ENCODE results near the gene KCNT2. TPM values are rescaled to one million over a fixed set of nuclear protein-coding genes. Genes with fewer than 3 reads are reported as not detected.

The KCNT2 gene
- total RNA-seq, 4 donors from 2014 or later: 1.9 to 9.7 (median 6.3) TPM

DNA sequence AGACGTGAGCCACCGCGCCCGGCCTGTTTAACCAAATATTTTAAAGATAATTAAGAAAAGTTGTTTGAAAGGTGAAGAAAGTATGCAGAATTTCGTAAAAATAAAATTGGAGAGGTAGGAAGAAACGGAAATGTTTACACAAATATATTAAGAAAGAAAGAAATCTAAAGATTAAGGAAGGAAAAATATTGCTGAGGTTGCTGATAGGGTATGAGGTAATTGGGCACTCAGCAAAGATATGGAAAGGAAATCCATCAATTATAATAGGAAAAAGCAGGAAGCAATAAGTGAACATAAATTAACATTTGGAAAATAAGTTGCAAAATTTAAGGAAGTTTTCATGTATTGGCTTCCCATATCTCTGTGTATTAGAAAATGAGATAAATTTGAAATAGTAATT is 225.9 kb downstream of the KCNT2 start:
- TF ChIP-seq CTCF (IDR thresholded peaks at IDR 0.05; ENCODE audit: low read depth): no peak

DNA sequence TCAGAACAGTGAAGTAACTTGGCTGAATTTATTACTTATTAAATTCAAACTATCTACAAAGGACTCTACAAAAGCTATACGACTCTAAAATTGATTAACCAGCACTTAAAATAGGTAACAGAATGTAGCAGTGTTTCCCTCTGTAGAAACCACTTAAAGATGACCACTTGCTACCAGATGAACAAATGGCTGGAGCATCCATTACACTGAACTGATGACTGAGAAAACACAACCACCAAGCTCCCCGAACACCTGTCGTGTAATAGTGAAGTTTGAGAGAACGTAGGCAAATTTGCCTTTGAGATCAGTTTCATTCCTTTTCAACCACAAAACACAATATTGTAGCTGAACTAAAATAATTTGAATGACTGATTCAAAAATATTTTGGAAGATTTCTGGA is 226.7 kb downstream of the KCNT2 start:
- no peak for TF ChIP-seq CTCF (IDR thresholded peaks at IDR 0.05; ENCODE audit: low read depth)

GRCh38 chr1:196380316-196380715 is 227.9 kb downstream of the KCNT2 start:
- TF ChIP-seq CTCF (IDR thresholded peaks at IDR 0.05; ENCODE audit: low read depth): no peak

DNA sequence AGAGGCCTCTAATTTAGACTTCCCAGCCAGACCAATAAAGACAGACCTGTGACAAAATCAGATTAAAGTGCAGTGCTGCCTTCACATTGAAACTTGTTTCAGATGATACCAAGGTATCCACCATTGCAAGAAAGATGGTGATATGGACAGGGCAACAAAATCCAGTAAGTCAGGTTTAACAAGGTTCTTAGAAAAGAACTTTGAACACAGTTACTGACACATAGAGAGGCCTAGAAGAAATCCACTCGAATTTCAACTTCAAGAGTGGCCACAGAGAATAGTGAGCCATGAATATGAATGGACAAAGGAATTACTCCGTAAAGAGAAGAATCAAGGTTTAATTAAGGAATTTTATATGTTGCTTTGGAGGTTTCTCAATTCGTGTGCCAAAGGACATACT is 230.4 kb downstream of the KCNT2 start:
- TF ChIP-seq CTCF (IDR thresholded peaks at IDR 0.05; ENCODE audit: low read depth): no peak

GRCh38 chr1:196376630-196377328 is 231.5 kb downstream of the KCNT2 start:
- TF ChIP-seq CTCF (IDR thresholded peaks at IDR 0.05; ENCODE audit: low read depth): no peak

GRCh38 chr1:196373798-196374197 is 234.4 kb downstream of the KCNT2 start:
- no peak for TF ChIP-seq CTCF (IDR thresholded peaks at IDR 0.05; ENCODE audit: low read depth)

DNA sequence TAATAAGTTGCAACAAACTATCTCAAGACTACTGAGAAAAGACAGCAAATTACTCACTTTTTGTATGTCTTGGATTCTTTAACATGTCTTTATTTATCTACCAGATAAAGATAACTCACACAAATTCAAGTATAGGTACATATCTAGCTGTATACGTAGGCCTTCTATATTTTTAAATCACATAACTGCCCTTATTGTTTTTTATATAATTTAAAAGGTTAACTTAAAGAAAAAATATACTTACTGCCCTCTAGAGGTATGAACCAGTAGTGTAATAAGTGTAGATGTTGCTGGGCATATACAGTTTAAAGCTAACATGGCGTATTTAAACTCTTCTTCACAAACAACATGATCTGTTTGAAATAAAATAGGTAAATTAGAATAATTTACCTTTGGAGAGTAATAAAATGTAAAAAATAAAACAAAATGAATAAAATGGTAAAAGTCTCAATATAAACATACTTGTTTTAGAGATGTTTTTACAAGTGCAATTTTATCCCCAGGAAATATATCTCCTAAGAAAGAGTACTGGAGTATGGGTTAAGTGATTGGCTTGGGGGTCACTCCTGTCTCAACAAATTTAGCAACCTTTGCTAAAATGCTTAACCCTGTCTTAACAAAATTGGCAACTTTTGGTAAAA is 235.2 kb downstream of the KCNT2 start:
- no peak for TF ChIP-seq CTCF (IDR thresholded peaks at IDR 0.05; ENCODE audit: low read depth)

Measured in subcutaneous adipose tissue (tissue), 4 donors.